Activated CD4-positive, alpha-beta T cell treated with anti-CD3 and anti-CD28 coated beads, Interleukin-10, Interleukin-2, amounts not matched to agents 100 ng/mL and 50 ng/mL, durations not matched to agents 16 hours and 8 hours (primary cell): ENCODE data around the gene S100B.

Experiments
- DNase-seq: peaks from one replicate; pipeline ENCODE4 v3.0.0-alpha.2; 2020

The S100B gene

GRCh38 chr21:46557919-46558392 is 46.9 kb downstream of the S100B start:
- DNase-seq, result no peak

GRCh38 chr21:46557469-46557868 is 47.4 kb downstream of the S100B start:
- no peak for DNase-seq

- no peak for DNase-seq
Observed at GRCh38 chr21:46556802-46557201, 48.1 kb downstream of the S100B start.

- no peak for DNase-seq
Observed at GRCh38 chr21:46555678-46556077, 49.2 kb downstream of the S100B start.

- no peak for DNase-seq
Observed at GRCh38 chr21:46555225-46555617, 49.7 kb downstream of the S100B start.

- no peak for DNase-seq
Observed at GRCh38 chr21:46554431-46555224, 50.3 kb downstream of the S100B start.

- DNase-seq, result no peak
Observed at GRCh38 chr21:46553993-46554392, 50.9 kb downstream of the S100B start.

GRCh38 chr21:46552865-46553379 is 52.0 kb downstream of the S100B start:
- DNase-seq, result no peak

- no peak for DNase-seq
Observed at GRCh38 chr21:46552274-46552673, 52.6 kb downstream of the S100B start.

- peak; percentile 23 for DNase-seq
Observed at GRCh38 chr21:46551636-46552241, 53.1 kb downstream of the S100B start.

- peak; percentile 26 for DNase-seq
Observed at GRCh38 chr21:46550116-46550941, 54.6 kb downstream of the S100B start.

GRCh38 chr21:46549650-46550049 is 55.2 kb downstream of the S100B start:
- no peak for DNase-seq
